ENCODE data around the gene PCNT. TPM values are rescaled to one million over a fixed set of nuclear protein-coding genes. Genes with fewer than 3 reads are reported as not detected.

The PCNT gene
- total RNA-seq, 1 experiment from 2014 or later, result 41.0 TPM

DNA sequence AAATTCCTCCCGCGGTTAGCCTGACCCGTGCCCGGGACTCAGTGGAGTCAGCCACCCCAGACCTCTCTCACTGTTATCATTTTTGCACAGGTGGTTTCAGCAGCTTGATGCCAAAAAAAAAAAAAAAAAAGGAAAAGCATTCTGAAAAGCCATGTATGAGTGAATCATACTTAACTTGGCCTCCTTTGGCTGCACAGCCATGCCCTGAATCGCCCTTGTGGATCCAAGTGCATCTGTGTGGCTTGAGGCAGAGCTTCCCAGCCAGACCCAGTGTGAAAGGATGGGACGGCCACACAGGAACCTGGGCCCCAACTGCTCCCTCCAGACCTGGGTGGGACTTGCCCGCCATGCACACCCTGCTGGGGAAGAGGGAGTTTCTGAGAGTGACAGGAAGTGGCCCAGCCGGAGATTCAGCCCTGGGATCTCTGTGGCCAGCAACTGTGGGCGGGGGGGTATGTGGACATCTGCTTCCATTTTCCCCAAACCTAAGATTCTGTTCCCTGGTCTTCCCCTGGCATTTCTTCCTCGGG lies 29.2 kb upstream of the PCNT start:
- DNase-seq (ENCODE audit: low spot score), result no peak
- Mint-ChIP-seq H3K36me3 (peaks cover 28% of the 10 kb centered on the region), H3K4me3 (no peak overlapping the region), H3K9me3 (no peaks in the 10 kb centered on the region), H3K4me1 (peaks cover 22% of the 10 kb centered on the region), H3K27me3 (ENCODE audit: low read depth) (peaks cover 16% of the 10 kb centered on the region), H3K27ac (no peak overlapping the region)
- peak; percentile 7; the same call in 1 of the 2 replicates for ATAC-seq
- POLR2A ChIA-PET, result no interaction called here
- CTCF ChIA-PET, result interaction anchor here (0.6 to 0.7 kb wide), 3 partner anchors 15 to 1784 kb away, joined by 3 read pairs; no protein-coding TSS in a partner anchor
- TF ChIP-seq, protein P1, sequence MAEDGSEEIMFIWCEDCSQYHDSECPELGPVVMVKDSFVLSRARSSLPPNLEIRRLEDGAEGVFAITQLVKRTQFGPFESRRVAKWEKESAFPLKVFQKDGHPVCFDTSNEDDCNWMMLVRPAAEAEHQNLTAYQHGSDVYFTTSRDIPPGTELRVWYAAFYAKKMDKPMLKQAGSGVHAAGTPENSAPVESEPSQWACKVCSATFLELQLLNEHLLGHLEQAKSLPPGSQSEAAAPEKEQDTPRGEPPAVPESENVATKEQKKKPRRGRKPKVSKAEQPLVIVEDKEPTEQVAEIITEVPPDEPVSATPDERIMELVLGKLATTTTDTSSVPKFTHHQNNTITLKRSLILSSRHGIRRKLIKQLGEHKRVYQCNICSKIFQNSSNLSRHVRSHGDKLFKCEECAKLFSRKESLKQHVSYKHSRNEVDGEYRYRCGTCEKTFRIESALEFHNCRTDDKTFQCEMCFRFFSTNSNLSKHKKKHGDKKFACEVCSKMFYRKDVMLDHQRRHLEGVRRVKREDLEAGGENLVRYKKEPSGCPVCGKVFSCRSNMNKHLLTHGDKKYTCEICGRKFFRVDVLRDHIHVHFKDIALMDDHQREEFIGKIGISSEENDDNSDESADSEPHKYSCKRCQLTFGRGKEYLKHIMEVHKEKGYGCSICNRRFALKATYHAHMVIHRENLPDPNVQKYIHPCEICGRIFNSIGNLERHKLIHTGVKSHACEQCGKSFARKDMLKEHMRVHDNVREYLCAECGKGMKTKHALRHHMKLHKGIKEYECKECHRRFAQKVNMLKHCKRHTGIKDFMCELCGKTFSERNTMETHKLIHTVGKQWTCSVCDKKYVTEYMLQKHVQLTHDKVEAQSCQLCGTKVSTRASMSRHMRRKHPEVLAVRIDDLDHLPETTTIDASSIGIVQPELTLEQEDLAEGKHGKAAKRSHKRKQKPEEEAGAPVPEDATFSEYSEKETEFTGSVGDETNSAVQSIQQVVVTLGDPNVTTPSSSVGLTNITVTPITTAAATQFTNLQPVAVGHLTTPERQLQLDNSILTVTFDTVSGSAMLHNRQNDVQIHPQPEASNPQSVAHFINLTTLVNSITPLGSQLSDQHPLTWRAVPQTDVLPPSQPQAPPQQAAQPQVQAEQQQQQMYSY (CRISPR knock-in tag; IDR thresholded peaks at IDR 0.05), result no peak
- TF ChIP-seq NR3C1 (CRISPR knock-in tag; conservative IDR thresholded peaks at IDR 0.05; ENCODE audit: low read depth) (no peak), SP1 (CRISPR knock-in tag; conservative IDR thresholded peaks at IDR 0.05) (no peak), ZSCAN18 (CRISPR knock-in tag; IDR thresholded peaks at IDR 0.05) (no peak), ZNF396 (CRISPR knock-in tag; IDR thresholded peaks at IDR 0.05; ENCODE audit: borderline replicate concordance) (no peak), ZNF219 (CRISPR knock-in tag; IDR thresholded peaks at IDR 0.05; ENCODE audit: borderline replicate concordance) (no peak), ARID4B (CRISPR knock-in tag; IDR thresholded peaks at IDR 0.05; ENCODE audit: borderline replicate concordance) (no peak), FOXJ3 (CRISPR knock-in tag; IDR thresholded peaks at IDR 0.05; ENCODE audit: borderline replicate concordance) (no peak), NFE2L1 (CRISPR knock-in tag; IDR thresholded peaks at IDR 0.05) (no peak), JAZF1 (CRISPR knock-in tag; IDR thresholded peaks at IDR 0.05) (no peak), HMGA2 (CRISPR knock-in tag; IDR thresholded peaks at IDR 0.05) (no peak), CREM (CRISPR knock-in tag; IDR thresholded peaks at IDR 0.05) (no peak), GRHL2 (CRISPR knock-in tag; IDR thresholded peaks at IDR 0.05; ENCODE audit: insufficient replicate concordance, severe bottlenecking) (no peak)
- TF ChIP-seq, protein P2, sequence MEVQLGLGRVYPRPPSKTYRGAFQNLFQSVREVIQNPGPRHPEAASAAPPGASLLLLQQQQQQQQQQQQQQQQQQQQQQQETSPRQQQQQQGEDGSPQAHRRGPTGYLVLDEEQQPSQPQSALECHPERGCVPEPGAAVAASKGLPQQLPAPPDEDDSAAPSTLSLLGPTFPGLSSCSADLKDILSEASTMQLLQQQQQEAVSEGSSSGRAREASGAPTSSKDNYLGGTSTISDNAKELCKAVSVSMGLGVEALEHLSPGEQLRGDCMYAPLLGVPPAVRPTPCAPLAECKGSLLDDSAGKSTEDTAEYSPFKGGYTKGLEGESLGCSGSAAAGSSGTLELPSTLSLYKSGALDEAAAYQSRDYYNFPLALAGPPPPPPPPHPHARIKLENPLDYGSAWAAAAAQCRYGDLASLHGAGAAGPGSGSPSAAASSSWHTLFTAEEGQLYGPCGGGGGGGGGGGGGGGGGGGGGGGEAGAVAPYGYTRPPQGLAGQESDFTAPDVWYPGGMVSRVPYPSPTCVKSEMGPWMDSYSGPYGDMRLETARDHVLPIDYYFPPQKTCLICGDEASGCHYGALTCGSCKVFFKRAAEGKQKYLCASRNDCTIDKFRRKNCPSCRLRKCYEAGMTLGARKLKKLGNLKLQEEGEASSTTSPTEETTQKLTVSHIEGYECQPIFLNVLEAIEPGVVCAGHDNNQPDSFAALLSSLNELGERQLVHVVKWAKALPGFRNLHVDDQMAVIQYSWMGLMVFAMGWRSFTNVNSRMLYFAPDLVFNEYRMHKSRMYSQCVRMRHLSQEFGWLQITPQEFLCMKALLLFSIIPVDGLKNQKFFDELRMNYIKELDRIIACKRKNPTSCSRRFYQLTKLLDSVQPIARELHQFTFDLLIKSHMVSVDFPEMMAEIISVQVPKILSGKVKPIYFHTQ (CRISPR knock-in tag; IDR thresholded peaks at IDR 0.05), result no peak
- TF ChIP-seq, protein P3, sequence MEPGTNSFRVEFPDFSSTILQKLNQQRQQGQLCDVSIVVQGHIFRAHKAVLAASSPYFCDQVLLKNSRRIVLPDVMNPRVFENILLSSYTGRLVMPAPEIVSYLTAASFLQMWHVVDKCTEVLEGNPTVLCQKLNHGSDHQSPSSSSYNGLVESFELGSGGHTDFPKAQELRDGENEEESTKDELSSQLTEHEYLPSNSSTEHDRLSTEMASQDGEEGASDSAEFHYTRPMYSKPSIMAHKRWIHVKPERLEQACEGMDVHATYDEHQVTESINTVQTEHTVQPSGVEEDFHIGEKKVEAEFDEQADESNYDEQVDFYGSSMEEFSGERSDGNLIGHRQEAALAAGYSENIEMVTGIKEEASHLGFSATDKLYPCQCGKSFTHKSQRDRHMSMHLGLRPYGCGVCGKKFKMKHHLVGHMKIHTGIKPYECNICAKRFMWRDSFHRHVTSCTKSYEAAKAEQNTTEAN (CRISPR knock-in tag; IDR thresholded peaks at IDR 0.05), result no peak
- TF ChIP-seq, protein P4, sequence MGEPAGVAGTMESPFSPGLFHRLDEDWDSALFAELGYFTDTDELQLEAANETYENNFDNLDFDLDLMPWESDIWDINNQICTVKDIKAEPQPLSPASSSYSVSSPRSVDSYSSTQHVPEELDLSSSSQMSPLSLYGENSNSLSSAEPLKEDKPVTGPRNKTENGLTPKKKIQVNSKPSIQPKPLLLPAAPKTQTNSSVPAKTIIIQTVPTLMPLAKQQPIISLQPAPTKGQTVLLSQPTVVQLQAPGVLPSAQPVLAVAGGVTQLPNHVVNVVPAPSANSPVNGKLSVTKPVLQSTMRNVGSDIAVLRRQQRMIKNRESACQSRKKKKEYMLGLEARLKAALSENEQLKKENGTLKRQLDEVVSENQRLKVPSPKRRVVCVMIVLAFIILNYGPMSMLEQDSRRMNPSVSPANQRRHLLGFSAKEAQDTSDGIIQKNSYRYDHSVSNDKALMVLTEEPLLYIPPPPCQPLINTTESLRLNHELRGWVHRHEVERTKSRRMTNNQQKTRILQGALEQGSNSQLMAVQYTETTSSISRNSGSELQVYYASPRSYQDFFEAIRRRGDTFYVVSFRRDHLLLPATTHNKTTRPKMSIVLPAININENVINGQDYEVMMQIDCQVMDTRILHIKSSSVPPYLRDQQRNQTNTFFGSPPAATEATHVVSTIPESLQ (CRISPR knock-in tag; IDR thresholded peaks at IDR 0.05), result no peak
